H1 (cell line): ENCODE measurements around the gene TMEM212. TPM values are rescaled to one million over a fixed set of nuclear protein-coding genes. Genes with fewer than 3 reads are reported as not detected.

ENCODE experiments used
- CTCF ChIA-PET: fragments of 300-600 bp; sonication (Branson Sonifier 250); formaldehyde crosslinking; loops from one replicate; lab custom pipeline; 2021; ENCODE audit not compliant: partially characterized antibody; lab: Charles Lee
- POLR2A ChIA-PET: fragments of 300-600 bp; sonication (Branson Sonifier 250); formaldehyde crosslinking; loops from one replicate; lab custom pipeline; 2021; ENCODE audit warnings: inconsistent platforms; ENCODE audit not compliant: partially characterized antibody; lab: Charles Lee
- DNase-seq, 2 experiments: peaks; one replicate each; pipeline versions ENCODE4 v3.0.0 to v3.0.0-alpha.2; 2010 to 2022; ENCODE audit warnings: low spot score in 2 of 2, low read depth in 1 of 2, mixed read lengths in 1 of 2
- FAIRE-seq: peaks from 2 replicates; lab custom pipeline; 2011; peaks lifted over from hg19 to GRCh38; lab: Jason Lieb, UNC
- H2AFZ ChIP-seq: 2 replicates; pipeline ENCODE4 v1.8.1; 2012; ENCODE audit warnings: low read length, inconsistent platforms
- H2AK5ac ChIP-seq: 2 replicates; pipeline ENCODE4 v1.6.1; 2013; ENCODE audit warnings: low read depth, low read length
- H2BK120ac ChIP-seq: replicated peaks from 2 replicates; pipeline ENCODE3; 2013; ENCODE audit warnings: low read depth, low read length, inconsistent platforms
- H2BK12ac ChIP-seq: 2 replicates; pipeline ENCODE4 v1.6.1; 2013; ENCODE audit warnings: low read depth, low read length
- H2BK15ac ChIP-seq: 2 replicates; pipeline ENCODE4 v1.6.1; 2013; ENCODE audit warnings: low read length
- H2BK20ac ChIP-seq: 2 replicates; pipeline ENCODE4 v1.6.1; 2013; ENCODE audit warnings: low read length
- H2BK5ac ChIP-seq: 2 replicates; pipeline ENCODE4 v1.6.1; 2013; ENCODE audit warnings: low read depth, low read length
- H3K14ac ChIP-seq: 2 replicates; pipeline ENCODE4 v1.6.1; 2013; ENCODE audit warnings: inconsistent platforms; ENCODE audit not compliant: insufficient read length
- H3K18ac ChIP-seq: 2 replicates; pipeline ENCODE4 v1.6.1; 2013; ENCODE audit warnings: low read length; ENCODE audit errors: extremely low read depth
- H3K23ac ChIP-seq: 2 replicates; pipeline ENCODE4 v1.6.1; 2013; ENCODE audit warnings: inconsistent platforms; ENCODE audit not compliant: insufficient read length
- H3K23me2 ChIP-seq: 2 replicates; pipeline ENCODE4 v1.6.1; 2013; ENCODE audit warnings: low read depth, low read length
- H3K27ac ChIP-seq: 2 replicates; pipeline ENCODE4 v1.6.1; 2011; ENCODE audit warnings: low read depth, low read length, inconsistent platforms
- H3K27me3 ChIP-seq, 4 experiments: replicated peaks in 1 of 4; 1 replicate in 1 of 4; 2 replicates in 3 of 4; pipeline versions ENCODE4 v1.6.1 to v1.8.1; 2011 to 2013; ENCODE audit warnings: low read length in 3 of 4, mild to moderate bottlenecking in 3 of 4, inconsistent platforms in 2 of 4, mixed read lengths in 2 of 4, moderate library complexity in 1 of 4; ENCODE audit not compliant: control insufficient read depth in 3 of 4, insufficient read depth in 3 of 4; ENCODE audit errors: extremely low read depth in 1 of 4
- H3K36me3 ChIP-seq, 4 experiments: 2 replicates each; pipeline versions ENCODE4 v1.6.1 to v1.8.1; 2011 to 2013; ENCODE audit warnings: mild to moderate bottlenecking in 4 of 4, low read length in 3 of 4, moderate library complexity in 2 of 4, control low read depth in 1 of 4, inconsistent platforms in 1 of 4; ENCODE audit not compliant: insufficient read depth in 4 of 4, control insufficient read depth in 2 of 4
- H3K4ac ChIP-seq: replicated peaks from 2 replicates; pipeline ENCODE3; 2013; ENCODE audit warnings: low read length, low read depth, mixed read lengths, inconsistent platforms; ENCODE audit not compliant: insufficient read length
- H3K4me1 ChIP-seq, 4 experiments: replicated peaks in 1 of 4; 1 replicate in 1 of 4; 2 replicates in 3 of 4; pipeline versions ENCODE4 v1.6.1 to v1.8.1; 2011 to 2013; ENCODE audit warnings: low read length in 3 of 4, inconsistent platforms in 2 of 4, mixed read lengths in 1 of 4; ENCODE audit not compliant: insufficient read depth in 4 of 4, control insufficient read depth in 3 of 4
- H3K4me2 ChIP-seq, 2 experiments: 2 replicates each; pipeline versions ENCODE4 v1.6.1 to v1.8.1; 2011 to 2013; ENCODE audit warnings: low read depth in 2 of 2, low read length in 2 of 2, control low read depth in 1 of 2, inconsistent platforms in 1 of 2, mild to moderate bottlenecking in 1 of 2; ENCODE audit not compliant: insufficient read depth in 1 of 2
- H3K4me3 ChIP-seq, 4 experiments: fragments of 200-600, 300-600 bp in 1 of 4; sonication (generic), shearing (Covaris generic), sonication (Bioruptor Twin) in 1 of 4; 2 replicates each; pipeline versions ENCODE4 v1.5.1 to v1.8.1; 2011 to 2016; ENCODE audit warnings: low read length in 4 of 4, low read depth in 3 of 4, control low read depth in 2 of 4, inconsistent platforms in 2 of 4, mild to moderate bottlenecking in 2 of 4, mixed read lengths in 1 of 4, moderate library complexity in 1 of 4; ENCODE audit not compliant: insufficient read depth in 2 of 4; ENCODE audit errors: extremely low read depth in 1 of 4
- H3K56ac ChIP-seq: replicated peaks from 2 replicates; pipeline ENCODE3; 2013; ENCODE audit warnings: low read depth, mild to moderate bottlenecking, mixed read lengths, low read length, inconsistent platforms; ENCODE audit not compliant: insufficient read length
- H3K79me1 ChIP-seq: 2 replicates; pipeline ENCODE4 v1.6.1; 2013; ENCODE audit warnings: low read depth, low read length, control low read depth
- H3K79me2 ChIP-seq, 2 experiments: 2 replicates each; pipeline versions ENCODE4 v1.6.1 to v1.8.1; 2012 to 2013; ENCODE audit warnings: low read length in 2 of 2, mild to moderate bottlenecking in 2 of 2, inconsistent platforms in 1 of 2; ENCODE audit not compliant: insufficient read depth in 2 of 2, control insufficient read depth in 1 of 2
- H3K9ac ChIP-seq, 4 experiments: replicated peaks in 1 of 4; 1 replicate in 1 of 4; 2 replicates in 3 of 4; pipeline versions ENCODE4 v1.6.1 to v1.8.1; 2011 to 2013; ENCODE audit warnings: low read depth in 3 of 4, low read length in 3 of 4, control low read depth in 2 of 4, mild to moderate bottlenecking in 2 of 4, moderate library complexity in 2 of 4, inconsistent platforms in 1 of 4; ENCODE audit errors: extremely low read depth in 1 of 4
- H3K9me3 ChIP-seq, 2 experiments: 2 replicates each; pipeline versions ENCODE4 v1.6.1 to v1.8.1; 2012 to 2013; ENCODE audit warnings: mild to moderate bottlenecking in 2 of 2, moderate library complexity in 2 of 2, control low read depth in 1 of 2, inconsistent platforms in 1 of 2, low read depth in 1 of 2, low read length in 1 of 2, mixed read lengths in 1 of 2; ENCODE audit not compliant: insufficient read depth in 2 of 2
- H4K20me1 ChIP-seq, 2 experiments: replicated peaks in 1 of 2; 2 replicates each; pipeline versions ENCODE3 to v1.8.1; 2011 to 2013; ENCODE audit warnings: inconsistent platforms in 2 of 2, low read length in 2 of 2, mild to moderate bottlenecking in 1 of 2; ENCODE audit not compliant: insufficient read depth in 2 of 2, control insufficient read depth in 1 of 2
- H4K5ac ChIP-seq: 2 replicates; pipeline ENCODE4 v1.6.1; 2013; ENCODE audit warnings: low read length, low read depth, mixed read lengths, inconsistent platforms; ENCODE audit not compliant: insufficient read length
- H4K8ac ChIP-seq: 2 replicates; pipeline ENCODE4 v1.8.0; 2013; ENCODE audit warnings: mild to moderate bottlenecking, moderate library complexity, low read length, inconsistent platforms; ENCODE audit not compliant: insufficient read depth; ENCODE audit errors: extremely low read depth
- H4K91ac ChIP-seq: replicated peaks from 2 replicates; pipeline ENCODE3; 2013; ENCODE audit warnings: low read length, mixed read lengths, inconsistent platforms; ENCODE audit not compliant: insufficient read length
- ASH2L ChIP-seq: fragments of 200-600, 300-600 bp; sonication (generic); IDR thresholded peaks from one replicate; pipeline ENCODE4 v1.7.1; 2017; ENCODE audit warnings: low read length
- CBX8 ChIP-seq: fragments of 300-800, 300-1000 bp; sonication (generic); IDR thresholded peaks from 2 replicates; pipeline ENCODE4 v1.7.1; 2016; ENCODE audit warnings: low read depth, low read length, borderline replicate concordance
- CHD1 ChIP-seq: IDR thresholded peaks from 2 replicates; pipeline ENCODE4 v1.6.1; 2012; ENCODE audit warnings: low read depth, low read length, improper control_type of control experiment
- CTBP2 ChIP-seq: IDR thresholded peaks from 2 replicates; pipeline ENCODE4 v1.7.0; 2011; ENCODE audit warnings: borderline replicate concordance, mild to moderate bottlenecking, moderate library complexity, mixed read lengths, low read length; ENCODE audit not compliant: insufficient read depth, insufficient read length
- GABPA ChIP-seq: IDR thresholded peaks from 2 replicates; pipeline ENCODE4 v1.6.1; 2011; ENCODE audit warnings: mild to moderate bottlenecking, low read length, moderate library complexity, borderline replicate concordance; ENCODE audit not compliant: insufficient read depth
- GTF2F1 ChIP-seq: IDR thresholded peaks from 2 replicates; pipeline ENCODE4 v1.6.1; 2012; ENCODE audit warnings: low read depth, low read length, improper control_type of control experiment, borderline replicate concordance
- JUN ChIP-seq: IDR thresholded peaks from 2 replicates; pipeline ENCODE4 v1.6.1; 2011; ENCODE audit warnings: low read depth, mild to moderate bottlenecking, improper control_type of control experiment, low read length
- KDM5A ChIP-seq: fragments of 200-600 bp; IDR thresholded peaks from 2 replicates; pipeline ENCODE4 v1.7.1; 2012; ENCODE audit warnings: mild to moderate bottlenecking, low read length, inconsistent platforms, mixed read lengths
- POLR2AphosphoS5 ChIP-seq: IDR thresholded peaks from 2 replicates; pipeline ENCODE4 v1.6.1; 2011; ENCODE audit warnings: low read depth, low read length
- RXRA ChIP-seq: IDR thresholded peaks from 2 replicates; pipeline ENCODE4 v1.6.1; 2011; ENCODE audit warnings: low read depth, mild to moderate bottlenecking, low read length, moderate library complexity; ENCODE audit not compliant: insufficient read depth
- SIRT6 ChIP-seq: IDR thresholded peaks from one replicate; pipeline ENCODE4 v1.7.1; 2012; ENCODE audit warnings: low read length, inconsistent platforms
- ZNF274 ChIP-seq: IDR thresholded peaks from 2 replicates; pipeline ENCODE4 v1.7.0; 2012; ENCODE audit warnings: low read length, borderline replicate concordance; ENCODE audit errors: extremely low read depth
- WGBS, 2 experiments: shearing (Covaris generic) in 1 of 2; methylation state at CpG; one replicate each; pipeline versions ENCODE4 v1.1.6 to v1.1.7; 2013 to 2015; ENCODE audit warnings: low lambda C conversion rate in 2 of 2, mixed read lengths in 2 of 2, inconsistent platforms in 1 of 2, low coverage in 1 of 2, missing lambda C conversion rate in 1 of 2; ENCODE audit not compliant: insufficient replicate concordance in 2 of 2, insufficient coverage in 1 of 2, insufficient read length in 1 of 2; ENCODE audit errors: extremely low coverage in 1 of 2, missing lambda C conversion rate in 1 of 2; 5-methylcytosine and 5-hydroxymethylcytosine counted together
- polyA plus RNA-seq, 7 experiments: library from polyadenylated mRNA; depleted of rRNA in 3 of 7; stranded (reverse) in 5 of 7; unstranded in 2 of 7; fragments of >200 nt in 5 of 7; fragments of 200-250 nt in 2 of 7; gene quantifications; 1 replicate in 5 of 7; 2 replicates in 1 of 7; 4 replicates in 1 of 7; pipeline versions ENCODE4 v1.2.1 to v1.2.3, GENCODE V29; 2011 to 2013; ENCODE audit warnings: missing spikeins in 2 of 7, mixed read lengths in 2 of 7
- total RNA-seq: library from RNA; stranded (reverse); fragmentation: NEBNext Ultra II Directional; extraction: Animal tissue kit (Norgen Biotek cat#: 25700); gene quantifications from 2 replicates; pipeline ENCODE4 v1.2.1, GENCODE V29; 2021

Gene TMEM212
- total and polyA plus RNA-seq, 2 of the 8 experiments (the other 6 are each of a cell fraction or from before 2014, with no cell fraction given) = not detected

- Histone ChIP-seq H3K4ac (no peak overlapping the region), H3K56ac (no peak overlapping the region), H3K18ac (no peak overlapping the region), H3K36me3 (no peaks in the 10 kb centered on the region), H3K27ac (no peak overlapping the region), H2BK15ac (no peak overlapping the region), H3K9ac (no peak overlapping the region), H3K79me1 (no peaks in the 10 kb centered on the region), H3K14ac (no peak overlapping the region), H4K91ac (no peak overlapping the region), H2BK5ac (no peak overlapping the region), H4K5ac (no peak overlapping the region), H4K20me1 (no peaks in the 10 kb centered on the region), H3K4me2 (peak overlapping the region; percentile 67 to 96), H3K23me2 (peaks cover 7% of the 10 kb centered on the region; the same call in 1 of the 2 replicates), H2BK12ac (no peak overlapping the region), H2BK20ac (no peak overlapping the region), H4K8ac (0 out of 2 replicates have a peak overlapping the region, but pooled peaks have one; percentile 82), H2AK5ac (no peak overlapping the region), H3K9me3 (no peaks in the 10 kb centered on the region), H3K4me1 (no peaks in the 10 kb centered on the region; a peak in 2 of 7 replicates), H2BK120ac (no peak overlapping the region), H3K4me3 (peak overlapping the region; percentile 36 to 73 (median 62)), H3K23ac (no peak overlapping the region), H2AFZ (0 out of 2 replicates have a peak overlapping the region, but pooled peaks have one; percentile 56), H3K27me3 (peaks cover 4 to 31% (median 23%) of the 10 kb centered on the region in 4 experiments), H3K79me2 (no peaks in the 10 kb centered on the region)
- CTCF ChIA-PET = interaction anchor here (1.4 to 1.7 kb wide), 2 partner anchors 19 to 23 kb away, joined by 6 to 7 read pairs; no protein-coding TSS in a partner anchor
- POLR2A ChIA-PET = interaction anchor here (1.4 kb wide), 1 partner anchor 11 kb away, joined by 4 read pairs; no protein-coding TSS in a partner anchor
- FAIRE-seq (no peak), DNase-seq (no peak)
- 34% methylated on average over 19 of the region's 22 CpGs; no CpG with 5 or more reads in 1 of the 2 experiments for WGBS, 2 experiments
- TF ChIP-seq CTBP2 = no peak
- TF ChIP-seq SIRT6 = no peak
- no peak for TF ChIP-seq POLR2AphosphoS5
- no peak for TF ChIP-seq ASH2L
- no peak for TF ChIP-seq ZNF274
- no peak for TF ChIP-seq GABPA
- no peak for TF ChIP-seq GTF2F1
- no peak for TF ChIP-seq KDM5A
- TF ChIP-seq JUN = no peak
- no peak for TF ChIP-seq RXRA
- TF ChIP-seq CHD1 = no peak
- no peak for TF ChIP-seq CBX8
These were observed 32.4 kb upstream of the TMEM212 start for GRCh38 chr3:171810629-171811294.
